ENCODE data around the gene RASSF1.
"Not testable (repeated sequence)": the region's sequence is repeated elsewhere in the genome, so short reads cannot be mapped to it uniquely, and the experiment has no call there.

RASSF1 gene

GRCh38 chr3:50286322-50287227, 54.1 kb downstream of the RASSF1 start:
- DNase-seq (ENCODE audit: low read depth, low spot score), result no peak

- not testable (repeated sequence) for DNase-seq (ENCODE audit: low read depth, low spot score)
Measured at GRCh38 chr3:50284121-50284520, 56.5 kb downstream of the RASSF1 start.

All from iPS DF 19.7 (cell line).